ENCODE measurements around the gene MRPL36. TPM values are rescaled to one million over a fixed set of nuclear protein-coding genes. Genes with fewer than 3 reads are reported as not detected.
A peak's percentile ranks its signal among the peaks of the same experiment; 100 is the strongest.

Gene MRPL36
- total RNA-seq, 1 experiment from 2014 or later: 61.2 TPM

DNA sequence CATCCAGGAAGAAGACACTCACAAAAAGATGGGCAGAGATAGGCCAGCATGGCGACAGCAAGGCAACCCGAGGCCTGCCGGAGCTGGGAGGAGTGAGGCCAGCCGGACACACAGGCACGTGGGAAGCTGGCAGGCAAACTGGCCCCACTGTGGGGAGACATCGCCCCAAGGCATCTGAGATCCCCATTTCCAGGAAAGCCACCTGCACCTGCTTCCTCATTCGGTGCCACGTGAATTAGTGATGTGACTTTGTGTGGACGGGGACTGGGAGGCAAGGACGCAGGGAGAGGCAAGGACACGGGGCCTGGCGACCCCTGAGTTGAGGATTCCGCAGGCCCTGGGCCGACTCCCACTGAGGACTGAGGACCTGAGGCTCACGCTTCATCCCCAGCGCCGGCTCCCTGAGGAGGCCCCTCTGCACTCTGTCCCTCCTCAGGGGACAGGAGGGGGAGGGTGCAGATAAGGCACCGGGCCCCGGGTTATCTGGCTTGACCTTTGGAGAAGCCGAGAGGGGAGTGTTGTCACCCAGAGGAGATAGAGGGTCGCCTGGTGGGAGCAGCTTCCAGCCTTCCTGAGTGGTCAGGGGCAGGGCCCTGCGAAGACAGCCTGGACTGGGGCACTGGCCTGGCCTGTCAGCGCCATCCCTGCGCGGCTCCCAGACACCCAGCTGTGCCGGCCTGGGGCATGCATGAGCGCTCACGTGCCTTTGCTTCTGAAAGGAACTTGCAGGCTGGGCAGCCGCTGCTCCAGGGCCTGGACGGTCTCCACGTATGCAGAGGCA, 41.3 kb upstream of the MRPL36 start:
- Mint-ChIP-seq H3K27ac (no peak overlapping the region), H3K27me3 (ENCODE audit: low read depth) (peaks cover 4% of the 10 kb centered on the region), H3K4me3 (no peak overlapping the region), H3K9me3 (no peaks in the 10 kb centered on the region), H3K36me3 (no peaks in the 10 kb centered on the region), H3K4me1 (peaks cover 9% of the 10 kb centered on the region)
- ATAC-seq (peak; percentile 75), DNase-seq (ENCODE audit: low spot score) (peak; percentile 56)
- TF ChIP-seq ZNF396 (CRISPR knock-in tag; IDR thresholded peaks at IDR 0.05; ENCODE audit: borderline replicate concordance): no peak
- no peak for TF ChIP-seq OVOL2 (CRISPR knock-in tag; IDR thresholded peaks at IDR 0.05; ENCODE audit: borderline replicate concordance)
- TF ChIP-seq ZNF263 (CRISPR knock-in tag; IDR thresholded peaks at IDR 0.05; ENCODE audit: low read depth): no peak
- TF ChIP-seq, protein P1, sequence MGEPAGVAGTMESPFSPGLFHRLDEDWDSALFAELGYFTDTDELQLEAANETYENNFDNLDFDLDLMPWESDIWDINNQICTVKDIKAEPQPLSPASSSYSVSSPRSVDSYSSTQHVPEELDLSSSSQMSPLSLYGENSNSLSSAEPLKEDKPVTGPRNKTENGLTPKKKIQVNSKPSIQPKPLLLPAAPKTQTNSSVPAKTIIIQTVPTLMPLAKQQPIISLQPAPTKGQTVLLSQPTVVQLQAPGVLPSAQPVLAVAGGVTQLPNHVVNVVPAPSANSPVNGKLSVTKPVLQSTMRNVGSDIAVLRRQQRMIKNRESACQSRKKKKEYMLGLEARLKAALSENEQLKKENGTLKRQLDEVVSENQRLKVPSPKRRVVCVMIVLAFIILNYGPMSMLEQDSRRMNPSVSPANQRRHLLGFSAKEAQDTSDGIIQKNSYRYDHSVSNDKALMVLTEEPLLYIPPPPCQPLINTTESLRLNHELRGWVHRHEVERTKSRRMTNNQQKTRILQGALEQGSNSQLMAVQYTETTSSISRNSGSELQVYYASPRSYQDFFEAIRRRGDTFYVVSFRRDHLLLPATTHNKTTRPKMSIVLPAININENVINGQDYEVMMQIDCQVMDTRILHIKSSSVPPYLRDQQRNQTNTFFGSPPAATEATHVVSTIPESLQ (CRISPR knock-in tag; IDR thresholded peaks at IDR 0.05): no peak
- TF ChIP-seq, protein P2, sequence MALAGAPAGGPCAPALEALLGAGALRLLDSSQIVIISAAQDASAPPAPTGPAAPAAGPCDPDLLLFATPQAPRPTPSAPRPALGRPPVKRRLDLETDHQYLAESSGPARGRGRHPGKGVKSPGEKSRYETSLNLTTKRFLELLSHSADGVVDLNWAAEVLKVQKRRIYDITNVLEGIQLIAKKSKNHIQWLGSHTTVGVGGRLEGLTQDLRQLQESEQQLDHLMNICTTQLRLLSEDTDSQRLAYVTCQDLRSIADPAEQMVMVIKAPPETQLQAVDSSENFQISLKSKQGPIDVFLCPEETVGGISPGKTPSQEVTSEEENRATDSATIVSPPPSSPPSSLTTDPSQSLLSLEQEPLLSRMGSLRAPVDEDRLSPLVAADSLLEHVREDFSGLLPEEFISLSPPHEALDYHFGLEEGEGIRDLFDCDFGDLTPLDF (CRISPR knock-in tag; IDR thresholded peaks at IDR 0.05): no peak
- TF ChIP-seq, protein P3, sequence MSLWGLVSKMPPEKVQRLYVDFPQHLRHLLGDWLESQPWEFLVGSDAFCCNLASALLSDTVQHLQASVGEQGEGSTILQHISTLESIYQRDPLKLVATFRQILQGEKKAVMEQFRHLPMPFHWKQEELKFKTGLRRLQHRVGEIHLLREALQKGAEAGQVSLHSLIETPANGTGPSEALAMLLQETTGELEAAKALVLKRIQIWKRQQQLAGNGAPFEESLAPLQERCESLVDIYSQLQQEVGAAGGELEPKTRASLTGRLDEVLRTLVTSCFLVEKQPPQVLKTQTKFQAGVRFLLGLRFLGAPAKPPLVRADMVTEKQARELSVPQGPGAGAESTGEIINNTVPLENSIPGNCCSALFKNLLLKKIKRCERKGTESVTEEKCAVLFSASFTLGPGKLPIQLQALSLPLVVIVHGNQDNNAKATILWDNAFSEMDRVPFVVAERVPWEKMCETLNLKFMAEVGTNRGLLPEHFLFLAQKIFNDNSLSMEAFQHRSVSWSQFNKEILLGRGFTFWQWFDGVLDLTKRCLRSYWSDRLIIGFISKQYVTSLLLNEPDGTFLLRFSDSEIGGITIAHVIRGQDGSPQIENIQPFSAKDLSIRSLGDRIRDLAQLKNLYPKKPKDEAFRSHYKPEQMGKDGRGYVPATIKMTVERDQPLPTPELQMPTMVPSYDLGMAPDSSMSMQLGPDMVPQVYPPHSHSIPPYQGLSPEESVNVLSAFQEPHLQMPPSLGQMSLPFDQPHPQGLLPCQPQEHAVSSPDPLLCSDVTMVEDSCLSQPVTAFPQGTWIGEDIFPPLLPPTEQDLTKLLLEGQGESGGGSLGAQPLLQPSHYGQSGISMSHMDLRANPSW (CRISPR knock-in tag; conservative IDR thresholded peaks at IDR 0.05; ENCODE audit: low read depth): no peak
- no peak for TF ChIP-seq GABPB1 (CRISPR knock-in tag; IDR thresholded peaks at IDR 0.05)
- TF ChIP-seq, protein P4, sequence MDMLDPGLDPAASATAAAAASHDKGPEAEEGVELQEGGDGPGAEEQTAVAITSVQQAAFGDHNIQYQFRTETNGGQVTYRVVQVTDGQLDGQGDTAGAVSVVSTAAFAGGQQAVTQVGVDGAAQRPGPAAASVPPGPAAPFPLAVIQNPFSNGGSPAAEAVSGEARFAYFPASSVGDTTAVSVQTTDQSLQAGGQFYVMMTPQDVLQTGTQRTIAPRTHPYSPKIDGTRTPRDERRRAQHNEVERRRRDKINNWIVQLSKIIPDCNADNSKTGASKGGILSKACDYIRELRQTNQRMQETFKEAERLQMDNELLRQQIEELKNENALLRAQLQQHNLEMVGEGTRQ (CRISPR knock-in tag; IDR thresholded peaks at IDR 0.05): peak; percentile 59
- POLR2A ChIA-PET: no interaction called here
- CTCF ChIA-PET: no interaction called here

DNA sequence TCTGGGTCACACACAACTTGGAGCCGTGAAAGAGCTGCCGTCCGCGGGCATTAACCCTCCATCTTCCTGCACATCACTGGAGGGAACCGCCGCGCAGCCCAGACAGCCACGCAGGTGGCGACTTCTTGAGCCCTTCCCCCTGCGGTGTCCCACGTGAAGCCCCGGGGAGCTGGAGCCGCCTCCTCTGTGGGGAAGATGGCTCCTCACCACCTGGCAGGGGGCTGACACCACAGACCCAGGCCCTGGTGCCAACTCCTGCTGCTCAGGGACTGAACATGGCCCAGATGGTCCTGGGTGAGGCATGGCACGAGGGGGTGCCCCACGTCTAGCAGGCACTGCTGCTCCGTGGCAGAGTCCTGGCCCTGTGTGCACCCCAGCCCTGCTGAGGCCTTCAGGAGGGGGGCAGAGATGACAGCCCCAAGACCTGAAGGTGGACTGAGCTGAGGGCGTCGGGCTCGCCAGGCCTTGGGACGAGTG, 40.5 kb upstream of the MRPL36 start:
- H3K4me1 Mint-ChIP-seq: peaks cover 16% of the 10 kb centered on the region
- ATAC-seq: no peak
- TF ChIP-seq, protein P4 (CRISPR knock-in tag; IDR thresholded peaks at IDR 0.05): no peak
- TF ChIP-seq NR1H2 (CRISPR knock-in tag; IDR thresholded peaks at IDR 0.05) (no peak), IRF2 (CRISPR knock-in tag; IDR thresholded peaks at IDR 0.05; ENCODE audit: borderline replicate concordance, low read depth) (no peak), ZNF263 (CRISPR knock-in tag; IDR thresholded peaks at IDR 0.05; ENCODE audit: low read depth) (no peak), MYBL2 (CRISPR knock-in tag; IDR thresholded peaks at IDR 0.05) (no peak)
- H3K27me3 Mint-ChIP-seq (ENCODE audit: low read depth): peaks cover 4% of the 10 kb centered on the region
- ChIA-PET POLR2A (no interaction called here), CTCF (no interaction called here)
- H3K36me3 Mint-ChIP-seq: no peaks in the 10 kb centered on the region
- H3K27ac Mint-ChIP-seq: no peak overlapping the region
- no peak overlapping the region for H3K4me3 Mint-ChIP-seq
- DNase-seq (ENCODE audit: low spot score): no peak
- H3K9me3 Mint-ChIP-seq: no peaks in the 10 kb centered on the region

DNA sequence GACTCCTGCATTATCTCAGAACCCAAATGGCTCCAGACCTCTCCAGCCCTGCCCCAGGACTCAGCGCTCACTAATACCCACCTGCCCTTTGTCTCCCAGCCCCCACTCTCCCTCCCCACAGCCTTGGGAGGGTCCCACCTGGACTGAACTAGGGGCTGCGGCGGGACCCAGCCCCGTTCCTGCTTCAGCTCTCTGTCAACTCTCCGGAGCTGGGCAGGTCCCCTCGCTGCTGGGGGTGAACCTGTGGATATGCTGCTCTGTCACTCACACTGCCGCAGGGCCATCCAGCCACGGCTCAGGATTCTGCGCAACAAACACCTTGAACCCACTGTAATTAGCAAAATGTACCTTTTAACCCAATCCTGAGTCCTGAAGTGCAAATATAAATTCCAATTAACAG, 38.4 kb upstream of the MRPL36 start:
- Mint-ChIP-seq H3K4me3 (no peak overlapping the region), H3K36me3 (no peaks in the 10 kb centered on the region), H3K27me3 (ENCODE audit: low read depth) (peaks cover 4% of the 10 kb centered on the region), H3K4me1 (peaks cover 28% of the 10 kb centered on the region), H3K9me3 (no peaks in the 10 kb centered on the region), H3K27ac (no peak overlapping the region)
- CTCF ChIA-PET: no interaction called here
- POLR2A ChIA-PET: no interaction called here
- no peak for ATAC-seq
- no peak for DNase-seq (ENCODE audit: low spot score)
- TF ChIP-seq FOXK1 (CRISPR knock-in tag; IDR thresholded peaks at IDR 0.05): no peak
- TF ChIP-seq, protein P5, sequence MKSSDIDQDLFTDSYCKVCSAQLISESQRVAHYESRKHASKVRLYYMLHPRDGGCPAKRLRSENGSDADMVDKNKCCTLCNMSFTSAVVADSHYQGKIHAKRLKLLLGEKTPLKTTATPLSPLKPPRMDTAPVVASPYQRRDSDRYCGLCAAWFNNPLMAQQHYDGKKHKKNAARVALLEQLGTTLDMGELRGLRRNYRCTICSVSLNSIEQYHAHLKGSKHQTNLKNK (CRISPR knock-in tag; IDR thresholded peaks at IDR 0.05): no peak
- no peak for TF ChIP-seq HMGA2 (CRISPR knock-in tag; IDR thresholded peaks at IDR 0.05)
- TF ChIP-seq, protein P1 (CRISPR knock-in tag; IDR thresholded peaks at IDR 0.05): no peak
- TF ChIP-seq, protein P6, sequence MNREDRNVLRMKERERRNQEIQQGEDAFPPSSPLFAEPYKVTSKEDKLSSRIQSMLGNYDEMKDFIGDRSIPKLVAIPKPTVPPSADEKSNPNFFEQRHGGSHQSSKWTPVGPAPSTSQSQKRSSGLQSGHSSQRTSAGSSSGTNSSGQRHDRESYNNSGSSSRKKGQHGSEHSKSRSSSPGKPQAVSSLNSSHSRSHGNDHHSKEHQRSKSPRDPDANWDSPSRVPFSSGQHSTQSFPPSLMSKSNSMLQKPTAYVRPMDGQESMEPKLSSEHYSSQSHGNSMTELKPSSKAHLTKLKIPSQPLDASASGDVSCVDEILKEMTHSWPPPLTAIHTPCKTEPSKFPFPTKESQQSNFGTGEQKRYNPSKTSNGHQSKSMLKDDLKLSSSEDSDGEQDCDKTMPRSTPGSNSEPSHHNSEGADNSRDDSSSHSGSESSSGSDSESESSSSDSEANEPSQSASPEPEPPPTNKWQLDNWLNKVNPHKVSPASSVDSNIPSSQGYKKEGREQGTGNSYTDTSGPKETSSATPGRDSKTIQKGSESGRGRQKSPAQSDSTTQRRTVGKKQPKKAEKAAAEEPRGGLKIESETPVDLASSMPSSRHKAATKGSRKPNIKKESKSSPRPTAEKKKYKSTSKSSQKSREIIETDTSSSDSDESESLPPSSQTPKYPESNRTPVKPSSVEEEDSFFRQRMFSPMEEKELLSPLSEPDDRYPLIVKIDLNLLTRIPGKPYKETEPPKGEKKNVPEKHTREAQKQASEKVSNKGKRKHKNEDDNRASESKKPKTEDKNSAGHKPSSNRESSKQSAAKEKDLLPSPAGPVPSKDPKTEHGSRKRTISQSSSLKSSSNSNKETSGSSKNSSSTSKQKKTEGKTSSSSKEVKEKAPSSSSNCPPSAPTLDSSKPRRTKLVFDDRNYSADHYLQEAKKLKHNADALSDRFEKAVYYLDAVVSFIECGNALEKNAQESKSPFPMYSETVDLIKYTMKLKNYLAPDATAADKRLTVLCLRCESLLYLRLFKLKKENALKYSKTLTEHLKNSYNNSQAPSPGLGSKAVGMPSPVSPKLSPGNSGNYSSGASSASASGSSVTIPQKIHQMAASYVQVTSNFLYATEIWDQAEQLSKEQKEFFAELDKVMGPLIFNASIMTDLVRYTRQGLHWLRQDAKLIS (CRISPR knock-in tag; IDR thresholded peaks at IDR 0.05; ENCODE audit: borderline replicate concordance): no peak
